ENCODE data around the gene ACD. TPM values are rescaled to one million over a fixed set of nuclear protein-coding genes. Genes with fewer than 3 reads are reported as not detected.

Gene ACD
- total RNA-seq, 1 experiment from 2014 or later, result 34.7 TPM

DNA sequence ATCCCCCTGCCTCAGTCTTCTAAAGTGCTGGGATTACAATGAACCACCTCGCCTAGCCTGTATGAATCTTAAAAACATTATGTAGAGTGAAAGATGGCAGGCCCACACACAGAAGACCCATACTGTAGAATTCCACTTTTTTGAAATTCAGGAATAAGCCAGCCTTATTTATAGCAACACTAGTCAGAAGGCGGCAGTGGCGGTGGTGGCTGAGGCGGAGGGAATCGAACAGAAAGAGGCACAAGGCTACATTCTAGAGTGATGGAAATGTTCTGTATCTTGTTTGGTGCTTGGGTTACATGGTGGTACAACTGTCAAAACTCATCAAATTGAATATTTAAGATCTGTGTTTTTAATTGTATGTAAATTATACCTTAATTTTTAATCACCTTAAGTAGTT lies 47.7 kb upstream of the ACD start:
- Histone ChIP-seq H3K4me1 (replicated peaks; ENCODE audit: insufficient read depth) (no peaks in the 10 kb centered on the region), H3K79me2 (ENCODE audit: low read depth) (peaks cover 27% of the 10 kb centered on the region), H3F3A (ENCODE audit: insufficient read depth, low read depth) (0 out of 2 replicates have a peak, but pooled peaks cover 8% of the 10 kb centered on the region), H2AFZ (no peak overlapping the region), H3K9me3 (ENCODE audit: insufficient read depth, low read depth) (no peaks in the 10 kb centered on the region), H3K27ac (no peak overlapping the region), H3K4me3 (no peak overlapping the region), H3K4me2 (no peak overlapping the region), H3K27me3 (ENCODE audit: insufficient read depth, low read depth) (no peaks in the 10 kb centered on the region), H3K36me3 (ENCODE audit: low read depth) (no peaks in the 10 kb centered on the region), H3K9me2 (ENCODE audit: insufficient read depth) (no peaks in the 10 kb centered on the region), H4K20me1 (ENCODE audit: insufficient read depth) (0 out of 2 replicates have a peak, but pooled peaks cover 6% of the 10 kb centered on the region)
- intact Hi-C loops (cut with micrococcal nuclease; ENCODE audit: unreplicated experiment), result no loop called here
- TF ChIP-seq EZH2 (IDR thresholded peaks at IDR 0.05; ENCODE audit: low read depth), result no peak
- no peak for TF ChIP-seq CTCF (conservative IDR thresholded peaks at IDR 0.05)
- ChIA-PET POLR2A (ENCODE audit: unreplicated experiment) (no interaction called here), CTCF (no interaction called here)
- BruUV-seq (replicated peaks), result no TSS peak
- no peak for DNase-seq

GRCh38 chr16:67707210-67707609 lies 47.1 kb upstream of the ACD start:
- no peak for TF ChIP-seq CTCF (conservative IDR thresholded peaks at IDR 0.05)
- TF ChIP-seq EZH2 (IDR thresholded peaks at IDR 0.05; ENCODE audit: low read depth), result no peak
- H3K4me3 ChIP-seq, result no peak overlapping the region
- intact Hi-C loops (cut with micrococcal nuclease; ENCODE audit: unreplicated experiment), result no loop called here
- peaks cover 29% of the 10 kb centered on the region for H3K79me2 ChIP-seq (ENCODE audit: low read depth)
- CTCF ChIA-PET, result no interaction called here
- H3K4me2 ChIP-seq, result no peak overlapping the region
- no peaks in the 10 kb centered on the region for H3K36me3 ChIP-seq (ENCODE audit: low read depth)
- POLR2A ChIA-PET (ENCODE audit: unreplicated experiment), result no interaction called here
- no peak overlapping the region for H2AFZ ChIP-seq
- H3K9me3 ChIP-seq (ENCODE audit: insufficient read depth, low read depth), result no peaks in the 10 kb centered on the region
- DNase-seq, result no peak
- H3K27me3 ChIP-seq (ENCODE audit: insufficient read depth, low read depth), result no peaks in the 10 kb centered on the region
- BruUV-seq (replicated peaks), result no TSS peak
- 0 out of 2 replicates have a peak, but pooled peaks cover 6% of the 10 kb centered on the region for H4K20me1 ChIP-seq (ENCODE audit: insufficient read depth)
- 0 out of 2 replicates have a peak, but pooled peaks cover 8% of the 10 kb centered on the region for H3F3A ChIP-seq (ENCODE audit: insufficient read depth, low read depth)
- no peaks in the 10 kb centered on the region for H3K4me1 ChIP-seq (replicated peaks; ENCODE audit: insufficient read depth)
- H3K27ac ChIP-seq, result no peak overlapping the region
- no peaks in the 10 kb centered on the region for H3K9me2 ChIP-seq (ENCODE audit: insufficient read depth)

GRCh38 chr16:67704110-67704509 lies 44.0 kb upstream of the ACD start:
- H3K9me3 ChIP-seq (ENCODE audit: insufficient read depth, low read depth), result 0 out of 2 replicates have a peak, but pooled peaks cover 8% of the 10 kb centered on the region
- H3K9me2 ChIP-seq (ENCODE audit: insufficient read depth), result no peaks in the 10 kb centered on the region
- peaks cover 26% of the 10 kb centered on the region for H3K79me2 ChIP-seq (ENCODE audit: low read depth)
- POLR2A ChIA-PET (ENCODE audit: unreplicated experiment), result interaction anchor here (0.6 kb wide), 1 partner anchor 73 kb away, joined by 3 read pairs; no protein-coding TSS in a partner anchor
- intact Hi-C loops (cut with micrococcal nuclease; ENCODE audit: unreplicated experiment), result no loop called here
- H3K27ac ChIP-seq, result no peak overlapping the region
- CTCF ChIA-PET, result no interaction called here
- DNase-seq, result no peak
- H2AFZ ChIP-seq, result no peak overlapping the region
- no peaks in the 10 kb centered on the region for H3K36me3 ChIP-seq (ENCODE audit: low read depth)
- H3K4me3 ChIP-seq, result no peak overlapping the region
- 0 out of 2 replicates have a peak, but pooled peaks cover 5% of the 10 kb centered on the region for H4K20me1 ChIP-seq (ENCODE audit: insufficient read depth)
- no peak for TF ChIP-seq CTCF (conservative IDR thresholded peaks at IDR 0.05)
- no peak for TF ChIP-seq EZH2 (IDR thresholded peaks at IDR 0.05; ENCODE audit: low read depth)
- no peak overlapping the region for H3K4me2 ChIP-seq
- BruUV-seq (replicated peaks), result no TSS peak
- no peaks in the 10 kb centered on the region for H3K27me3 ChIP-seq (ENCODE audit: insufficient read depth, low read depth)
- 0 out of 2 replicates have a peak, but pooled peaks cover 8% of the 10 kb centered on the region for H3F3A ChIP-seq (ENCODE audit: insufficient read depth, low read depth)
- H3K4me1 ChIP-seq (replicated peaks; ENCODE audit: insufficient read depth), result no peaks in the 10 kb centered on the region

Data from PC-9 (cell line).